MCF 10A (cell line): ENCODE data around the gene SNAI3. TPM values are rescaled to one million over a fixed set of nuclear protein-coding genes. Genes with fewer than 3 reads are reported as not detected.

Source experiments
- BruUV-seq: library from RNA; stranded (reverse); fragments of 400-500 nt; replicated peaks from 2 replicates; lab custom pipeline; 2021; lab: Mats Ljungman, UMichigan
- CTCF ChIA-PET: fragments of 300-600 bp; sonication (Branson Sonifier 250); formaldehyde crosslinking; extraction: SDS; loops from one replicate; lab custom pipeline; 2021; ENCODE audit warnings: antibody characterized with exemption, inconsistent platforms; lab: Yijun Ruan, JAX
- POLR2A ChIA-PET: fragments of 300-600, 350-650 bp; sonication (Branson Sonifier 250); formaldehyde crosslinking; extraction: SDS; loops from one replicate; lab custom pipeline; 2020; ENCODE audit warnings: antibody characterized with exemption, inconsistent platforms; lab: Yijun Ruan, JAX
- DNase-seq: peaks from one replicate; pipeline ENCODE4 v3.0.0-alpha.2; 2018; ENCODE audit not compliant: unreplicated experiment
- H3K27ac Mint-ChIP-seq: one replicate; pipeline ENCODE4 v1.8.0; 2022; ENCODE audit warnings: mild to moderate bottlenecking, low read depth, mixed read lengths; ENCODE audit not compliant: unreplicated experiment
- H3K27me3 Mint-ChIP-seq: one replicate; pipeline ENCODE4 v1.8.0; 2022; ENCODE audit warnings: mixed read lengths; ENCODE audit not compliant: insufficient read depth, unreplicated experiment
- H3K36me3 Mint-ChIP-seq: one replicate; pipeline ENCODE4 v1.8.0; 2022; ENCODE audit warnings: mild to moderate bottlenecking, moderate library complexity, mixed read lengths; ENCODE audit not compliant: insufficient read depth, unreplicated experiment
- H3K4me1 Mint-ChIP-seq: one replicate; pipeline ENCODE4 v1.8.0; 2022; ENCODE audit warnings: mixed read lengths; ENCODE audit not compliant: insufficient read depth, unreplicated experiment
- H3K4me3 Mint-ChIP-seq: one replicate; pipeline ENCODE4 v1.8.0; 2022; ENCODE audit warnings: mild to moderate bottlenecking, moderate library complexity, mixed read lengths; ENCODE audit not compliant: unreplicated experiment
- H3K9me3 Mint-ChIP-seq: one replicate; pipeline ENCODE4 v1.8.0; 2022; ENCODE audit warnings: mixed read lengths; ENCODE audit not compliant: unreplicated experiment
- CTCF ChIP-seq: fragments of 200-600 bp; IDR thresholded peaks from one replicate; pipeline ENCODE4 v1.8.0; 2022; ENCODE audit warnings: antibody characterized with exemption, mild to moderate bottlenecking; ENCODE audit not compliant: unreplicated experiment
- intact Hi-C: fragments of 100-400 bp; cut with micrococcal nuclease; formaldehyde crosslinking; loops from 2 replicates; pipeline ENCODE4 v1.14.1; 2022
- total RNA-seq: library from RNA; stranded (reverse); gene quantifications from 2 replicates; pipeline ENCODE4 v1.2.3, GENCODE V29; 2022

Gene SNAI3
- total RNA-seq, 1 experiment from 2014 or later = not detected

GRCh38 chr16:88716601-88717001 is 30.3 kb upstream of the SNAI3 start:
- DNase-seq = no peak
- Mint-ChIP-seq H3K9me3 (no peaks in the 10 kb centered on the region), H3K4me3 (no peak overlapping the region), H3K4me1 (no peaks in the 10 kb centered on the region), H3K27me3 (no peaks in the 10 kb centered on the region), H3K36me3 (peaks cover 56% of the 10 kb centered on the region), H3K27ac (no peak overlapping the region)
- ChIA-PET POLR2A (no interaction called here), CTCF (interaction anchor here (0.8 to 1.5 kb wide), 2 partner anchors 20 to 21 kb away, joined by 4 to 5 read pairs; no protein-coding TSS in a partner anchor)
- no peak for TF ChIP-seq CTCF
- BruUV-seq = no TSS peak
- intact Hi-C loops = no loop called here

- BruUV-seq = no TSS peak
- no peak for TF ChIP-seq CTCF
- Mint-ChIP-seq H3K4me1 (no peaks in the 10 kb centered on the region), H3K9me3 (no peaks in the 10 kb centered on the region), H3K4me3 (no peak overlapping the region), H3K27me3 (no peaks in the 10 kb centered on the region), H3K36me3 (peaks cover 52% of the 10 kb centered on the region), H3K27ac (no peak overlapping the region)
- no peak for DNase-seq
- intact Hi-C loops = no loop called here
- ChIA-PET CTCF (interaction anchor here (0.8 to 1.5 kb wide), 2 partner anchors 21 to 22 kb away, joined by 4 to 5 read pairs; no protein-coding TSS in a partner anchor), POLR2A (no interaction called here)
Observed at GRCh38 chr16:88716201-88716600, 29.9 kb upstream of the SNAI3 start.

- Mint-ChIP-seq H3K27me3 (no peaks in the 10 kb centered on the region), H3K9me3 (no peaks in the 10 kb centered on the region), H3K4me3 (no peak overlapping the region), H3K36me3 (peaks cover 46% of the 10 kb centered on the region), H3K27ac (no peak overlapping the region), H3K4me1 (no peaks in the 10 kb centered on the region)
- no peak for DNase-seq
- intact Hi-C loops = no loop called here
- ChIA-PET POLR2A (interaction anchor here (0.7 kb wide), 1 partner anchor 55 kb away, joined by 3 read pairs; no protein-coding TSS in a partner anchor), CTCF (interaction anchor here (1.5 kb wide), 1 partner anchor 22 kb away, joined by 5 read pairs; no protein-coding TSS in a partner anchor)
- TF ChIP-seq CTCF = no peak
- TSS peak; percentile 34 for BruUV-seq
Observed at GRCh38 chr16:88715312-88716190, 29.2 kb upstream of the SNAI3 start.
